AG09319 (cell line): Measurements from ENCODE around the gene DOCK4.

Source experiments
- DNase-seq: peaks from one replicate; pipeline ENCODE4 v3.0.0-alpha.2; 2010; ENCODE audit warnings: low read depth; ENCODE audit errors: extremely low read depth
- CTCF ChIP-seq: IDR thresholded peaks from 2 replicates; pipeline ENCODE4 v1.5.1; 2011; ENCODE audit warnings: low read depth, mild to moderate bottlenecking, inconsistent platforms, low read length, moderate library complexity

The DOCK4 gene

GRCh38 chr7:111844904-111845671 lies 361.1 kb downstream of the DOCK4 start:
- no peak for DNase-seq
- TF ChIP-seq CTCF, result no peak

GRCh38 chr7:111842491-111842890 lies 363.7 kb downstream of the DOCK4 start:
- TF ChIP-seq CTCF, result no peak
- no peak for DNase-seq

- no peak for TF ChIP-seq CTCF
- DNase-seq, result no peak
These were observed 364.5 kb downstream of the DOCK4 start for GRCh38 chr7:111841596-111842205.

GRCh38 chr7:111840528-111840927 lies 365.7 kb downstream of the DOCK4 start:
- no peak for TF ChIP-seq CTCF
- DNase-seq, result no peak

GRCh38 chr7:111839261-111839660 lies 366.9 kb downstream of the DOCK4 start:
- no peak for TF ChIP-seq CTCF
- DNase-seq, result no peak

- no peak for TF ChIP-seq CTCF
These were observed 369.6 kb downstream of the DOCK4 start for GRCh38 chr7:111836592-111836991.

GRCh38 chr7:111835066-111835465 lies 371.1 kb downstream of the DOCK4 start:
- no peak for TF ChIP-seq CTCF
- peak; percentile 60 for DNase-seq

More at GRCh38 chr7:111836592-111836991, 369.6 kb downstream of the DOCK4 start:
- no peak for DNase-seq
